PFSK-1 (cell line): ENCODE measurements around the gene GCN1.

Experiments used
- FOXP2 ChIP-seq: optimal IDR thresholded peaks from 2 replicates; pipeline ENCODE3; 2011; ENCODE audit warnings: borderline replicate concordance, control low read depth, inconsistent platforms; ENCODE audit not compliant: insufficient read depth; ENCODE audit errors: extremely low read length, extremely low read depth
- POLR2AphosphoS5 ChIP-seq: IDR thresholded peaks from 2 replicates; pipeline ENCODE4 v1.6.1; 2012; ENCODE audit warnings: low read depth, mild to moderate bottlenecking, control low read depth, low read length, moderate library complexity
- REST ChIP-seq, 2 experiments: IDR thresholded peaks; 2 replicates each; pipeline versions ENCODE4 v1.6.1 to v1.8.0; 2011 to 2012; ENCODE audit warnings: low read depth in 2 of 2, low read length in 2 of 2, control low read depth in 1 of 2, inconsistent platforms in 1 of 2, mild to moderate bottlenecking in 1 of 2, moderate library complexity in 1 of 2; ENCODE audit not compliant: insufficient read depth in 1 of 2
- SIN3A ChIP-seq: IDR thresholded peaks from 2 replicates; pipeline ENCODE4 v1.6.1; 2012; ENCODE audit warnings: mild to moderate bottlenecking, low read length, moderate library complexity, borderline replicate concordance; ENCODE audit not compliant: insufficient read depth
- TAF1 ChIP-seq: IDR thresholded peaks from 2 replicates; pipeline ENCODE4 v1.6.1; 2012; ENCODE audit warnings: low read length, control low read depth, borderline replicate concordance; ENCODE audit not compliant: insufficient read depth

The GCN1 gene

GRCh38 chr12:120162763-120163162 is 31.8 kb downstream of the GCN1 start:
- no peak for TF ChIP-seq FOXP2

- TF ChIP-seq SIN3A = no peak
- no peak for TF ChIP-seq TAF1
- no peak for TF ChIP-seq POLR2AphosphoS5
- no peak for TF ChIP-seq REST (IDR thresholded peaks at IDR 0.05; ENCODE audit: insufficient read depth in 1 of 2, low read depth in 2 of 2, low read length in 2 of 2)
- no peak for TF ChIP-seq FOXP2
Measured at GRCh38 chr12:120161852-120162251, 32.7 kb downstream of the GCN1 start.

- TF ChIP-seq POLR2AphosphoS5 = no peak
- no peak for TF ChIP-seq REST (IDR thresholded peaks at IDR 0.05; ENCODE audit: insufficient read depth in 1 of 2, low read depth in 2 of 2, low read length in 2 of 2)
- TF ChIP-seq TAF1 = no peak
- TF ChIP-seq SIN3A = no peak
- TF ChIP-seq FOXP2 = no peak
Measured at GRCh38 chr12:120159509-120160237, 34.8 kb downstream of the GCN1 start.

GRCh38 chr12:120158351-120158750 is 36.2 kb downstream of the GCN1 start:
- TF ChIP-seq REST (IDR thresholded peaks at IDR 0.05; ENCODE audit: insufficient read depth in 1 of 2, low read depth in 2 of 2, low read length in 2 of 2) (no peak), POLR2AphosphoS5 (no peak), TAF1 (no peak), FOXP2 (no peak), SIN3A (no peak)

GRCh38 chr12:120157678-120158077 is 36.8 kb downstream of the GCN1 start:
- TF ChIP-seq SIN3A (no peak), TAF1 (no peak), REST (IDR thresholded peaks at IDR 0.05; ENCODE audit: insufficient read depth in 1 of 2, low read depth in 2 of 2, low read length in 2 of 2) (no peak), POLR2AphosphoS5 (no peak), FOXP2 (no peak)
